OCI-LY1 (cell line): ENCODE results near the gene MAGI1.

Source experiments
- H2AFZ ChIP-seq: fragments of 200-600 bp; sonication (generic), shearing (Covaris generic); 2 replicates; pipeline ENCODE4 v1.6.0; 2014; ENCODE audit warnings: antibody characterized with exemption, mild to moderate bottlenecking, low read length
- H3F3A ChIP-seq: fragments of 200-600 bp; sonication (generic), shearing (Covaris generic); 2 replicates; pipeline ENCODE4 v1.6.0; 2014; ENCODE audit warnings: mild to moderate bottlenecking, antibody characterized with exemption, low read length, moderate library complexity; ENCODE audit not compliant: insufficient read depth
- H3K27ac ChIP-seq: fragments of 200-600 bp; sonication (generic); 2 replicates; pipeline ENCODE4 v1.5.1; 2014; ENCODE audit warnings: low read length, mixed run types, mild to moderate bottlenecking, low read depth; ENCODE audit not compliant: poor library complexity, severe bottlenecking
- H3K27me3 ChIP-seq: fragments of 200-600 bp; sonication (generic); 2 replicates; pipeline ENCODE4 v1.6.0; 2014; ENCODE audit warnings: antibody characterized with exemption, mild to moderate bottlenecking, low read length, moderate library complexity; ENCODE audit not compliant: insufficient read depth
- H3K36me3 ChIP-seq: fragments of 200-600 bp; sonication (generic); 2 replicates; pipeline ENCODE4 v1.6.1; 2014; ENCODE audit warnings: mild to moderate bottlenecking, antibody characterized with exemption, low read length, moderate library complexity, mixed read lengths; ENCODE audit not compliant: insufficient read depth
- H3K4me1 ChIP-seq: fragments of 200-600 bp; sonication (generic); 2 replicates; pipeline ENCODE4 v1.5.1; 2014; ENCODE audit warnings: mild to moderate bottlenecking, low read length, moderate library complexity; ENCODE audit not compliant: insufficient read depth, severe bottlenecking
- H3K4me2 ChIP-seq: fragments of 200-600 bp; sonication (generic), shearing (Covaris generic); 2 replicates; pipeline ENCODE4 v1.6.1; 2014; ENCODE audit warnings: low read length
- H3K4me3 ChIP-seq: fragments of 200-600 bp; sonication (generic); 2 replicates; pipeline ENCODE4 v1.5.1; 2014; ENCODE audit warnings: low read length, low read depth, mild to moderate bottlenecking, mixed read lengths; ENCODE audit not compliant: poor library complexity, severe bottlenecking
- H3K79me2 ChIP-seq: fragments of 200-600 bp; shearing (Covaris generic); 2 replicates; pipeline ENCODE4 v1.6.1; 2016; ENCODE audit warnings: mixed run types, low read length, mixed read lengths; ENCODE audit not compliant: insufficient read depth
- H3K9ac ChIP-seq: fragments of 200-600 bp; sonication (generic), shearing (Covaris generic); 2 replicates; pipeline ENCODE4 v1.6.1; 2014; ENCODE audit warnings: mild to moderate bottlenecking, low read length, mixed read lengths
- H3K9me2 ChIP-seq: fragments of 200-600 bp; sonication (generic), shearing (Covaris generic); 2 replicates; pipeline ENCODE4 v1.6.1; 2014; ENCODE audit warnings: low read depth, mild to moderate bottlenecking, low read length, mixed read lengths
- H3K9me3 ChIP-seq: fragments of 200-600 bp; shearing (Covaris generic); 2 replicates; pipeline ENCODE4 v1.6.1; 2014; ENCODE audit warnings: low read length, mixed read lengths
- H4K20me1 ChIP-seq: fragments of 200-600 bp; sonication (generic), shearing (Covaris generic); 2 replicates; pipeline ENCODE4 v1.6.0; 2016; ENCODE audit warnings: mild to moderate bottlenecking, low read length; ENCODE audit not compliant: insufficient read depth
- CTCF ChIP-seq: fragments of 200-600 bp; sonication (generic), shearing (Covaris generic); IDR thresholded peaks from 2 replicates; pipeline ENCODE4 v1.5.1; 2017; ENCODE audit warnings: mild to moderate bottlenecking, antibody characterized with exemption, low read length, moderate library complexity, mixed read lengths
- EZH2 ChIP-seq: fragments of 200-600 bp; sonication (generic), shearing (Covaris generic); IDR thresholded peaks from 2 replicates; pipeline ENCODE4 v1.8.0; 2017; ENCODE audit warnings: borderline replicate concordance, mixed run types, mild to moderate bottlenecking, antibody characterized with exemption, low read length, moderate library complexity, mixed read lengths

MAGI1 gene

GRCh38 chr3:65381496-65382010 is 657.2 kb downstream of the MAGI1 start:
- no peaks in the 10 kb centered on the region for H3K9me3 ChIP-seq
- H3K4me2 ChIP-seq = no peak overlapping the region
- H3K27me3 ChIP-seq = no peaks in the 10 kb centered on the region
- H3F3A ChIP-seq = no peaks in the 10 kb centered on the region
- no peak overlapping the region for H3K27ac ChIP-seq
- H3K4me1 ChIP-seq = no peaks in the 10 kb centered on the region
- H3K79me2 ChIP-seq = no peaks in the 10 kb centered on the region
- no peak overlapping the region for H3K4me3 ChIP-seq
- H4K20me1 ChIP-seq = no peaks in the 10 kb centered on the region
- no peak for TF ChIP-seq EZH2
- no peak for TF ChIP-seq CTCF
- H3K36me3 ChIP-seq = no peaks in the 10 kb centered on the region
- no peak overlapping the region for H2AFZ ChIP-seq
- no peaks in the 10 kb centered on the region for H3K9me2 ChIP-seq
- no peak overlapping the region for H3K9ac ChIP-seq

- no peaks in the 10 kb centered on the region for H4K20me1 ChIP-seq
- no peaks in the 10 kb centered on the region for H3K9me3 ChIP-seq
- no peaks in the 10 kb centered on the region for H3K79me2 ChIP-seq
- TF ChIP-seq EZH2 = no peak
- no peak for TF ChIP-seq CTCF
- no peak overlapping the region for H3K4me3 ChIP-seq
- H3K4me2 ChIP-seq = no peak overlapping the region
- H3K4me1 ChIP-seq = no peaks in the 10 kb centered on the region
- no peaks in the 10 kb centered on the region for H3K36me3 ChIP-seq
- no peak overlapping the region for H3K27ac ChIP-seq
- no peaks in the 10 kb centered on the region for H3K27me3 ChIP-seq
- H3F3A ChIP-seq = no peaks in the 10 kb centered on the region
- H2AFZ ChIP-seq = no peak overlapping the region
- H3K9me2 ChIP-seq = no peaks in the 10 kb centered on the region
- H3K9ac ChIP-seq = no peak overlapping the region
Measured at GRCh38 chr3:65379223-65379622, 659.5 kb downstream of the MAGI1 start.

- Histone ChIP-seq H3K36me3 (no peaks in the 10 kb centered on the region), H4K20me1 (no peaks in the 10 kb centered on the region), H3K4me3 (no peak overlapping the region), H3K4me1 (no peaks in the 10 kb centered on the region), H3K9me3 (no peaks in the 10 kb centered on the region), H3K79me2 (no peaks in the 10 kb centered on the region), H3K27me3 (no peaks in the 10 kb centered on the region), H3K27ac (no peak overlapping the region), H3K9ac (no peak overlapping the region), H3K9me2 (no peaks in the 10 kb centered on the region), H3K4me2 (no peak overlapping the region), H3F3A (no peaks in the 10 kb centered on the region), H2AFZ (no peak overlapping the region)
- no peak for TF ChIP-seq EZH2
- TF ChIP-seq CTCF = no peak
Measured at GRCh38 chr3:65377637-65378036, 661.1 kb downstream of the MAGI1 start.
